Skeletal muscle satellite cell (primary cell): Measurements from ENCODE around the gene PIEZO1.

Experiments used
- H3K27me3 ChIP-seq: 2 replicates; pipeline ENCODE4 v1.7.0; 2013; ENCODE audit warnings: low read length; ENCODE audit not compliant: control insufficient read depth, insufficient read depth
- H3K36me3 ChIP-seq: 2 replicates; pipeline ENCODE4 v1.7.0; 2013; ENCODE audit warnings: mild to moderate bottlenecking, control low read depth, low read length; ENCODE audit not compliant: insufficient read depth
- H3K4me1 ChIP-seq: 2 replicates; pipeline ENCODE4 v1.7.0; 2013; ENCODE audit warnings: low read length; ENCODE audit not compliant: control insufficient read depth, insufficient read depth
- H3K4me2 ChIP-seq: 2 replicates; pipeline ENCODE4 v1.7.0; 2013; ENCODE audit warnings: mild to moderate bottlenecking, low read length
- H3K4me3 ChIP-seq: 2 replicates; pipeline ENCODE4 v1.7.0; 2013; ENCODE audit warnings: low read length
- H3K9ac ChIP-seq: 2 replicates; pipeline ENCODE4 v1.7.0; 2013; ENCODE audit warnings: mild to moderate bottlenecking, low read depth, low read length, moderate library complexity
- H3K9me3 ChIP-seq: replicated peaks from 2 replicates; pipeline ENCODE4 v1.7.0; 2013; ENCODE audit warnings: mild to moderate bottlenecking, control low read depth, low read length

The PIEZO1 gene

GRCh38 chr16:88739139-88739976 lies 45.7 kb downstream of the PIEZO1 start:
- no peak overlapping the region for H3K4me2 ChIP-seq
- no peaks in the 10 kb centered on the region for H3K9me3 ChIP-seq
- peaks cover 4% of the 10 kb centered on the region for H3K4me1 ChIP-seq
- H3K9ac ChIP-seq: no peak overlapping the region
- no peaks in the 10 kb centered on the region for H3K27me3 ChIP-seq
- H3K4me3 ChIP-seq: no peak overlapping the region
- H3K36me3 ChIP-seq: peaks cover 71% of the 10 kb centered on the region

GRCh38 chr16:88738151-88739084 lies 46.6 kb downstream of the PIEZO1 start:
- peaks cover 4% of the 10 kb centered on the region for H3K4me1 ChIP-seq
- H3K9me3 ChIP-seq: no peaks in the 10 kb centered on the region
- H3K36me3 ChIP-seq: peaks cover 76% of the 10 kb centered on the region
- H3K4me2 ChIP-seq: no peak overlapping the region
- no peak overlapping the region for H3K4me3 ChIP-seq
- H3K9ac ChIP-seq: no peak overlapping the region
- H3K27me3 ChIP-seq: no peaks in the 10 kb centered on the region

GRCh38 chr16:88737298-88738150 lies 47.5 kb downstream of the PIEZO1 start:
- Histone ChIP-seq H3K4me1 (peaks cover 4% of the 10 kb centered on the region), H3K9me3 (no peaks in the 10 kb centered on the region), H3K36me3 (peaks cover 76% of the 10 kb centered on the region), H3K4me3 (no peak overlapping the region), H3K9ac (no peak overlapping the region), H3K4me2 (no peak overlapping the region), H3K27me3 (no peaks in the 10 kb centered on the region)

- Histone ChIP-seq H3K9ac (no peak overlapping the region), H3K27me3 (no peaks in the 10 kb centered on the region), H3K9me3 (no peaks in the 10 kb centered on the region), H3K4me2 (no peak overlapping the region), H3K36me3 (peaks cover 78% of the 10 kb centered on the region), H3K4me3 (no peak overlapping the region), H3K4me1 (peaks cover 4% of the 10 kb centered on the region)
Observed at GRCh38 chr16:88736496-88736895, 48.5 kb downstream of the PIEZO1 start.

- Histone ChIP-seq H3K9ac (no peak overlapping the region), H3K27me3 (no peaks in the 10 kb centered on the region), H3K4me3 (no peak overlapping the region), H3K4me1 (peaks cover 4% of the 10 kb centered on the region), H3K4me2 (no peak overlapping the region), H3K36me3 (peaks cover 78% of the 10 kb centered on the region), H3K9me3 (no peaks in the 10 kb centered on the region)
Observed at GRCh38 chr16:88736088-88736487, 48.9 kb downstream of the PIEZO1 start.

- Histone ChIP-seq H3K4me1 (peaks cover 4% of the 10 kb centered on the region), H3K36me3 (peaks cover 78% of the 10 kb centered on the region)
Observed at GRCh38 chr16:88735616-88736015, 49.4 kb downstream of the PIEZO1 start.

GRCh38 chr16:88735121-88735520 lies 49.9 kb downstream of the PIEZO1 start:
- Histone ChIP-seq H3K36me3 (peaks cover 76% of the 10 kb centered on the region), H3K4me1 (peaks cover 4% of the 10 kb centered on the region), H3K4me2 (no peak overlapping the region), H3K9ac (no peak overlapping the region), H3K4me3 (no peak overlapping the region), H3K27me3 (no peaks in the 10 kb centered on the region), H3K9me3 (no peaks in the 10 kb centered on the region)

More at GRCh38 chr16:88735616-88736015, 49.4 kb downstream of the PIEZO1 start:
- no peak overlapping the region for H3K4me3 ChIP-seq
- no peaks in the 10 kb centered on the region for H3K9me3 ChIP-seq
- no peak overlapping the region for H3K4me2 ChIP-seq
- H3K27me3 ChIP-seq: no peaks in the 10 kb centered on the region
- H3K9ac ChIP-seq: no peak overlapping the region

GRCh38 chr16:88734361-88734728 lies 50.7 kb downstream of the PIEZO1 start:
- H3K9ac ChIP-seq: no peak overlapping the region
- H3K4me1 ChIP-seq: peaks cover 4% of the 10 kb centered on the region
- H3K27me3 ChIP-seq: no peaks in the 10 kb centered on the region
- no peak overlapping the region for H3K4me3 ChIP-seq
- peaks cover 79% of the 10 kb centered on the region for H3K36me3 ChIP-seq
- H3K4me2 ChIP-seq: no peak overlapping the region
- no peaks in the 10 kb centered on the region for H3K9me3 ChIP-seq

GRCh38 chr16:88733630-88734360 lies 51.2 kb downstream of the PIEZO1 start:
- H3K9ac ChIP-seq: no peak overlapping the region
- H3K4me1 ChIP-seq: peaks cover 4% of the 10 kb centered on the region
- no peaks in the 10 kb centered on the region for H3K27me3 ChIP-seq
- peaks cover 77% of the 10 kb centered on the region for H3K36me3 ChIP-seq
- no peak overlapping the region for H3K4me3 ChIP-seq
- H3K9me3 ChIP-seq: no peaks in the 10 kb centered on the region
- no peak overlapping the region for H3K4me2 ChIP-seq

- no peaks in the 10 kb centered on the region for H3K9me3 ChIP-seq
Observed at GRCh38 chr16:88732961-88733294, 52.1 kb downstream of the PIEZO1 start.

More at GRCh38 chr16:88732961-88733294, 52.1 kb downstream of the PIEZO1 start:
- Histone ChIP-seq H3K4me1 (peaks cover 4% of the 10 kb centered on the region), H3K27me3 (no peaks in the 10 kb centered on the region), H3K36me3 (peaks cover 73% of the 10 kb centered on the region), H3K9ac (no peak overlapping the region), H3K4me2 (no peak overlapping the region), H3K4me3 (no peak overlapping the region)
